Spleen (tissue), 11 donors: ENCODE results near the gene ATG16L1. TPM values are rescaled to one million over a fixed set of nuclear protein-coding genes. Genes with fewer than 3 reads are reported as not detected.
A peak's percentile ranks its signal among the peaks of the same experiment; 100 is the strongest.

Experiments
- DNase-seq: peaks from one replicate; pipeline ENCODE4 v3.0.0-alpha.2; 2020
- H3K27ac ChIP-seq, 8 donors: fragments of 200-600 bp; sonication (generic) in 7 of 8; 1 replicate in 4 of 8; 2 replicates in 4 of 8; pipeline versions ENCODE4 v1.5.0 to v1.8.0; 2016 to 2021; ENCODE audit warnings: inconsistent platforms in 4 of 8, mild to moderate bottlenecking in 4 of 8, moderate library complexity in 1 of 8
- H3K27me3 ChIP-seq, 7 donors: fragments of 200-600 bp; sonication (generic) in 6 of 7; replicated peaks in 1 of 7; 1 replicate in 4 of 7; 2 replicates in 3 of 7; pipeline versions ENCODE4 v1.5.0 to v1.8.0; 2016 to 2021; ENCODE audit warnings: inconsistent platforms in 3 of 7, mild to moderate bottlenecking in 1 of 7
- H3K36me3 ChIP-seq, 6 donors: fragments of 200-600 bp; sonication (generic) in 5 of 6; 1 replicate in 4 of 6; 2 replicates in 2 of 6; pipeline versions ENCODE4 v1.5.0 to v1.8.0; 2016 to 2021; ENCODE audit warnings: inconsistent platforms in 2 of 6
- H3K4me1 ChIP-seq, 6 donors: fragments of 200-600 bp; sonication (generic) in 5 of 6; 1 replicate in 3 of 6; 2 replicates in 3 of 6; pipeline versions ENCODE4 v1.5.0 to v1.8.0; 2016 to 2021; ENCODE audit warnings: inconsistent platforms in 3 of 6
- H3K4me3 ChIP-seq, 8 donors: fragments of 200-600 bp; sonication (generic) in 7 of 8; 1 replicate in 4 of 8; 2 replicates in 4 of 8; pipeline versions ENCODE4 v1.5.0 to v1.8.0; 2016 to 2021; ENCODE audit warnings: inconsistent platforms in 4 of 8, mild to moderate bottlenecking in 4 of 8, moderate library complexity in 2 of 8
- H3K9me3 ChIP-seq, 8 donors: fragments of 200-600 bp; sonication (generic) in 7 of 8; 1 replicate in 4 of 8; 2 replicates in 4 of 8; pipeline versions ENCODE4 v1.5.0 to v1.8.0; 2016 to 2021; ENCODE audit warnings: inconsistent platforms in 4 of 8
- CTCF ChIP-seq, 11 experiments: fragments of 200-600 bp in 7 of 11; fragments of 450-650 bp in 4 of 11; sonication (generic) in 4 of 11; IDR thresholded peaks in 8 of 11; conservative IDR thresholded peaks in 3 of 11; 1 replicate in 7 of 11; 2 replicates in 4 of 11; pipeline versions ENCODE4 v1.4.0 to v1.8.0; 2016 to 2021; ENCODE audit warnings: antibody characterized with exemption in 11 of 11, inconsistent platforms in 4 of 11, mild to moderate bottlenecking in 1 of 11
- POLR2A ChIP-seq, 3 donors: fragments of 450-650 bp; IDR thresholded peaks; one replicate each; pipeline ENCODE4 v1.5.1; 2017; ENCODE audit warnings: antibody characterized with exemption in 3 of 3, mild to moderate bottlenecking in 1 of 3
- POLR2AphosphoS5 ChIP-seq, 3 donors: sonication (generic); formaldehyde crosslinking; IDR thresholded peaks; one replicate each; pipeline ENCODE4 v1.5.1; 2017; ENCODE audit warnings: antibody characterized with exemption in 3 of 3
- WGBS, 5 donors: extraction: QIAGEN DNeasy Blood & Tissue Kit in 3 of 5; methylation state at CpG; one replicate each; pipeline versions ENCODE4 v1.1.5 to v1.1.7; 2013 to 2018; 5-methylcytosine and 5-hydroxymethylcytosine counted together
- intact Hi-C: fragments of 100-400 bp; cut with DNase I; formaldehyde crosslinking; loops from one replicate; pipeline ENCODE4 v1.15.0; 2023; ENCODE audit warnings: low total_unique reads
- polyA plus RNA-seq, 3 donors: library from polyadenylated mRNA; stranded (reverse); fragments of 200-250 nt; gene quantifications; one replicate each; pipeline ENCODE4 v1.2.1, GENCODE V29; 2013
- total RNA-seq, 7 donors: library from RNA; depleted of rRNA in 3 of 7; stranded (reverse); fragments of >200 nt in 3 of 7; fragmentation: NEBNext Ultra II Directional in 4 of 7; extraction: Animal tissue kit (Norgen Biotek cat#: 25700) in 4 of 7; gene quantifications; one replicate each; pipeline versions ENCODE4 v1.1.0 to v1.2.1, GENCODE V29; 2016 to 2021
- donor health status: healthy with polysubstance abuse.
- donor health status: DM: no; HTN: no; CAD: no; lungs with moderate emphysema.
- donor health status: DM: no; HTN: no; CAD: no.
- donor health status: Bipolar disorder and iron deficiency.
- donor health status: healthy.
- donor health status: DM: no; HTN: no; CAD: no.
- donor health status: DM: yes; HTN: yes; CAD: no.

ATG16L1 gene
- total and polyA plus RNA-seq, 10 donors = 12.0 to 45.8 (median 32.3) TPM

- intact Hi-C loops = no loop called here
- DNase-seq = peak; percentile 45
- WGBS, 5 donors = 85 to 93% (median 90%) methylated on average over 6 of the region's 6 CpGs
- no peaks in the 10 kb centered on the region for H3K9me3 ChIP-seq
- TF ChIP-seq POLR2AphosphoS5 (IDR thresholded peaks at IDR 0.05) (no peak), POLR2A (IDR thresholded peaks at IDR 0.05) (no peak), CTCF (IDR thresholded peaks at IDR 0.05 in 8 of 11, conservative IDR thresholded peaks at IDR 0.05 in 3 of 11) (no peak)
- H3K27me3 ChIP-seq = no peaks in the 10 kb centered on the region
- H3K4me1 ChIP-seq = peaks cover 0 to 29% (median 12%) of the 10 kb centered on the region in 6 donors
- peaks cover 0 to 39% (median 4%) of the 10 kb centered on the region in 6 donors for H3K36me3 ChIP-seq
- H3K27ac ChIP-seq = no peak overlapping the region
- H3K4me3 ChIP-seq = no peak overlapping the region
Measured at GRCh38 chr2:233213975-233214374, 37.5 kb upstream of the ATG16L1 start.

- intact Hi-C loops = no loop called here
- no peak for DNase-seq
- WGBS, 5 donors = 72 to 86% (median 82%) methylated on average over 8 of the region's 8 CpGs
Measured at GRCh38 chr2:233217892-233218377, 33.5 kb upstream of the ATG16L1 start.

GRCh38 chr2:233218836-233219235 is 32.6 kb upstream of the ATG16L1 start:
- WGBS, 5 donors = 93 to 100% (median 96%) methylated on average over 5 to 6 of the region's 6 CpGs
- TF ChIP-seq CTCF (IDR thresholded peaks at IDR 0.05 in 8 of 11, conservative IDR thresholded peaks at IDR 0.05 in 3 of 11) (no peak), POLR2AphosphoS5 (IDR thresholded peaks at IDR 0.05) (no peak)

More at GRCh38 chr2:233217892-233218377, 33.5 kb upstream of the ATG16L1 start:
- H3K27ac ChIP-seq = no peak overlapping the region
- H3K4me1 ChIP-seq = no peaks in the 10 kb centered on the region
- H3K9me3 ChIP-seq = no peaks in the 10 kb centered on the region
- peaks cover 0 to 2% (median 0%) of the 10 kb centered on the region in 6 donors for H3K36me3 ChIP-seq
- no peak overlapping the region for H3K4me3 ChIP-seq
- H3K27me3 ChIP-seq = no peaks in the 10 kb centered on the region
- no peak for TF ChIP-seq CTCF (IDR thresholded peaks at IDR 0.05 in 8 of 11, conservative IDR thresholded peaks at IDR 0.05 in 3 of 11)
- no peak for TF ChIP-seq POLR2A (IDR thresholded peaks at IDR 0.05)
- TF ChIP-seq POLR2AphosphoS5 (IDR thresholded peaks at IDR 0.05) = no peak

GRCh38 chr2:233219848-233220247 is 31.6 kb upstream of the ATG16L1 start:
- H3K4me3 ChIP-seq = no peak overlapping the region
- intact Hi-C loops = no loop called here
- DNase-seq = no peak
- no peaks in the 10 kb centered on the region for H3K27me3 ChIP-seq
- WGBS, 5 donors = 90 to 100% (median 100%) methylated on average over 1 of the region's 1 CpG
- no peak for TF ChIP-seq POLR2AphosphoS5 (IDR thresholded peaks at IDR 0.05)
- H3K36me3 ChIP-seq = no peaks in the 10 kb centered on the region
- no peaks in the 10 kb centered on the region for H3K9me3 ChIP-seq
- peaks cover 0 to 9% (median 0%) of the 10 kb centered on the region in 6 donors for H3K4me1 ChIP-seq
- H3K27ac ChIP-seq = no peak overlapping the region

More at GRCh38 chr2:233218836-233219235, 32.6 kb upstream of the ATG16L1 start:
- DNase-seq = no peak
- intact Hi-C loops = no loop called here
- peaks cover 0 to 7% (median 0%) of the 10 kb centered on the region in 6 donors for H3K4me1 ChIP-seq
- H3K9me3 ChIP-seq = no peaks in the 10 kb centered on the region
- no peak overlapping the region for H3K27ac ChIP-seq
- H3K27me3 ChIP-seq = no peaks in the 10 kb centered on the region
- no peaks in the 10 kb centered on the region for H3K36me3 ChIP-seq
- H3K4me3 ChIP-seq = no peak overlapping the region
